Measurements from ENCODE around the gene STT3B. TPM values are rescaled to one million over a fixed set of nuclear protein-coding genes. Genes with fewer than 3 reads are reported as not detected.
A peak's percentile ranks its signal among the peaks of the same experiment; 100 is the strongest.

The STT3B gene
- total RNA-seq, 2 donors from 2014 or later: 126 to 199 TPM

- H3K36me3 Mint-ChIP-seq (ENCODE audit: low read depth): no peaks in the 10 kb centered on the region
Observed at GRCh38 chr3:31565288-31565687, 32.6 kb downstream of the STT3B start.

GRCh38 chr3:31567036-31567435 lies 34.3 kb downstream of the STT3B start:
- no peaks in the 10 kb centered on the region for H3K27me3 Mint-ChIP-seq (ENCODE audit: insufficient read depth)
- DNase-seq: peak; percentile 68
- WGBS, 2 experiments (ENCODE audit: insufficient coverage in 1 of 2, insufficient read length in 1 of 2): 58% methylated on average over 1 of the region's 1 CpG; no CpG with 5 or more reads in 1 of the 2 experiments
- Histone ChIP-seq H3K4me1 (ENCODE audit: control insufficient read depth, insufficient read depth, low read length) (peaks cover 38% of the 10 kb centered on the region), H3K4me3 (ENCODE audit: low read length) (peak overlapping the region; percentile 20), H3K9ac (ENCODE audit: extremely low read depth, low read length, poor library complexity, severe bottlenecking) (no peak overlapping the region), H3K9me3 (ENCODE audit: control insufficient read depth, low read length) (no peaks in the 10 kb centered on the region), H3K27me3 (ENCODE audit: control insufficient read depth, insufficient read depth, low read length, poor library complexity, severe bottlenecking) (no peaks in the 10 kb centered on the region), H3K36me3 (ENCODE audit: control insufficient read depth, insufficient read depth, low read length) (peaks cover 4% of the 10 kb centered on the region), H3K27ac (ENCODE audit: low read depth, low read length) (no peak overlapping the region)
- H3K4me1 Mint-ChIP-seq: peaks cover 67% of the 10 kb centered on the region
- TF ChIP-seq CTCF (conservative IDR thresholded peaks at IDR 0.05): peak; percentile 91
- no peaks in the 10 kb centered on the region for H3K36me3 Mint-ChIP-seq (ENCODE audit: low read depth)
- H3K9me3 Mint-ChIP-seq: no peaks in the 10 kb centered on the region
- H3K4me3 Mint-ChIP-seq: no peak overlapping the region
- H3K27ac Mint-ChIP-seq: no peak overlapping the region

More at GRCh38 chr3:31565288-31565687, 32.6 kb downstream of the STT3B start:
- H3K9me3 ChIP-seq (ENCODE audit: control insufficient read depth, low read length): no peaks in the 10 kb centered on the region
- Mint-ChIP-seq H3K9me3 (no peaks in the 10 kb centered on the region), H3K27me3 (ENCODE audit: insufficient read depth) (no peaks in the 10 kb centered on the region), H3K4me1 (peaks cover 66% of the 10 kb centered on the region), H3K4me3 (no peak overlapping the region), H3K27ac (no peak overlapping the region)
- no peak overlapping the region for H3K9ac ChIP-seq (ENCODE audit: extremely low read depth, low read length, poor library complexity, severe bottlenecking)
- no peak for DNase-seq
- no peaks in the 10 kb centered on the region for H3K36me3 ChIP-seq (ENCODE audit: control insufficient read depth, insufficient read depth, low read length)
- H3K4me3 ChIP-seq (ENCODE audit: low read length): peak overlapping the region; percentile 37
- 92% methylated on average over 1 of the region's 1 CpG; no CpG with 5 or more reads in 1 of the 2 experiments for WGBS, 2 experiments (ENCODE audit: insufficient coverage in 1 of 2, insufficient read length in 1 of 2)
- H3K27ac ChIP-seq (ENCODE audit: low read depth, low read length): no peak overlapping the region
- H3K27me3 ChIP-seq (ENCODE audit: control insufficient read depth, insufficient read depth, low read length, poor library complexity, severe bottlenecking): no peaks in the 10 kb centered on the region
- H3K4me1 ChIP-seq (ENCODE audit: control insufficient read depth, insufficient read depth, low read length): peaks cover 38% of the 10 kb centered on the region
- no peak for TF ChIP-seq CTCF (conservative IDR thresholded peaks at IDR 0.05)

- H3K9me3 Mint-ChIP-seq: no peaks in the 10 kb centered on the region
Observed at GRCh38 chr3:31568649-31569048, 35.9 kb downstream of the STT3B start.

More at GRCh38 chr3:31568649-31569048, 35.9 kb downstream of the STT3B start:
- peaks cover 4% of the 10 kb centered on the region for H3K36me3 ChIP-seq (ENCODE audit: control insufficient read depth, insufficient read depth, low read length)
- H3K27ac ChIP-seq (ENCODE audit: low read depth, low read length): no peak overlapping the region
- H3K27ac Mint-ChIP-seq: no peak overlapping the region
- peak overlapping the region; percentile 1 for H3K4me3 ChIP-seq (ENCODE audit: low read length)
- no peaks in the 10 kb centered on the region for H3K27me3 Mint-ChIP-seq (ENCODE audit: insufficient read depth)
- H3K4me1 ChIP-seq (ENCODE audit: control insufficient read depth, insufficient read depth, low read length): peaks cover 34% of the 10 kb centered on the region
- WGBS, 2 experiments (ENCODE audit: insufficient coverage in 1 of 2, insufficient read length in 1 of 2): 91 to 100% methylated on average over 1 of the region's 1 CpG
- DNase-seq: no peak
- H3K4me3 Mint-ChIP-seq: no peak overlapping the region
- H3K9ac ChIP-seq (ENCODE audit: extremely low read depth, low read length, poor library complexity, severe bottlenecking): no peak overlapping the region
- no peaks in the 10 kb centered on the region for H3K36me3 Mint-ChIP-seq (ENCODE audit: low read depth)
- no peaks in the 10 kb centered on the region for H3K9me3 ChIP-seq (ENCODE audit: control insufficient read depth, low read length)
- TF ChIP-seq CTCF (conservative IDR thresholded peaks at IDR 0.05): no peak
- no peaks in the 10 kb centered on the region for H3K27me3 ChIP-seq (ENCODE audit: control insufficient read depth, insufficient read depth, low read length, poor library complexity, severe bottlenecking)
- peaks cover 55% of the 10 kb centered on the region for H3K4me1 Mint-ChIP-seq
